SK-N-MC (cell line): Measurements from ENCODE around the gene GNAQ.

Source experiments
- EZH2 ChIP-seq: fragments of 200-600 bp; sonication (generic); IDR thresholded peaks from one replicate; pipeline ENCODE4 v1.6.1; 2017; ENCODE audit warnings: antibody characterized with exemption
- POLR2AphosphoS5 ChIP-seq: IDR thresholded peaks from 2 replicates; pipeline ENCODE4 v1.6.1; 2012; ENCODE audit warnings: mild to moderate bottlenecking, low read depth, low read length, borderline replicate concordance

- TF ChIP-seq EZH2 (no peak), POLR2AphosphoS5 (no peak)
Observed at GRCh38 chr9:77766587-77766986, 265.0 kb downstream of the GNAQ start.
